Measurements from ENCODE around the gene PSMG2.

GRCh38 chr18:12748671-12749070 lies 45.8 kb downstream of the PSMG2 start:
- TF ChIP-seq CTCF (IDR thresholded peaks at IDR 0.05): no peak
- TF ChIP-seq POLR2A (IDR thresholded peaks at IDR 0.05): no peak

All from heart left ventricle (tissue), 13 donors.